ENCODE measurements around the gene TBCE.

TBCE gene

GRCh38 chr1:235411489-235412486, 44.6 kb downstream of the TBCE start:
- DNase-seq (ENCODE audit: low spot score): no peak

GRCh38 chr1:235415008-235415904, 48.0 kb downstream of the TBCE start:
- peak; percentile 76 for DNase-seq (ENCODE audit: low spot score)

- DNase-seq (ENCODE audit: low spot score): no peak
Measured at GRCh38 chr1:235416662-235417049, 49.4 kb downstream of the TBCE start.

GRCh38 chr1:235417086-235417697, 50.0 kb downstream of the TBCE start:
- peak; percentile 79 for DNase-seq (ENCODE audit: low spot score)

GRCh38 chr1:235421751-235422150, 54.5 kb downstream of the TBCE start:
- no peak for DNase-seq (ENCODE audit: low spot score)

GRCh38 chr1:235423214-235423652, 56.0 kb downstream of the TBCE start:
- DNase-seq (ENCODE audit: low spot score): no peak

GRCh38 chr1:235424092-235424491, 56.9 kb downstream of the TBCE start:
- DNase-seq (ENCODE audit: low spot score): peak; percentile 46

GRCh38 chr1:235425357-235425756, 58.1 kb downstream of the TBCE start:
- no peak for DNase-seq (ENCODE audit: low spot score)

- DNase-seq (ENCODE audit: low spot score): no peak
Measured at GRCh38 chr1:235426143-235426542, 58.9 kb downstream of the TBCE start.

GRCh38 chr1:235426680-235427079, 59.5 kb downstream of the TBCE start:
- no peak for DNase-seq (ENCODE audit: low spot score)

- no peak for DNase-seq (ENCODE audit: low spot score)
Measured at GRCh38 chr1:235427447-235427846, 60.2 kb downstream of the TBCE start.

GRCh38 chr1:235429143-235429542, 61.9 kb downstream of the TBCE start:
- DNase-seq (ENCODE audit: low spot score): no peak

GRCh38 chr1:235430991-235431390, 63.8 kb downstream of the TBCE start:
- no peak for DNase-seq (ENCODE audit: low spot score)

GRCh38 chr1:235434001-235434400, 66.8 kb downstream of the TBCE start:
- no peak for DNase-seq (ENCODE audit: low spot score)

GRCh38 chr1:235441159-235441685, 74.0 kb downstream of the TBCE start:
- DNase-seq (ENCODE audit: low spot score): no peak

- no peak for DNase-seq (ENCODE audit: low spot score)
Measured at GRCh38 chr1:235442788-235443429, 75.7 kb downstream of the TBCE start.

- DNase-seq (ENCODE audit: low spot score): no peak
Measured at GRCh38 chr1:235448616-235449015, 81.4 kb downstream of the TBCE start.

GRCh38 chr1:235450433-235450832, 83.2 kb downstream of the TBCE start:
- no peak for DNase-seq (ENCODE audit: low spot score)

- DNase-seq (ENCODE audit: low spot score): no peak
Measured at GRCh38 chr1:235450886-235451483, 83.8 kb downstream of the TBCE start.

- DNase-seq (ENCODE audit: low spot score): no peak
Measured at GRCh38 chr1:235454021-235454420, 86.8 kb downstream of the TBCE start.

GRCh38 chr1:235455097-235455496, 87.9 kb downstream of the TBCE start:
- no peak for DNase-seq (ENCODE audit: low spot score)

All from globus pallidus (tissue), 1 donor.